Hepatocyte (in vitro differentiated cells): ENCODE measurements around the gene FAM13C. TPM values are rescaled to one million over a fixed set of nuclear protein-coding genes. Genes with fewer than 3 reads are reported as not detected.

Experiments
- DNase-seq: peaks from one replicate; pipeline ENCODE4 v3.0.0-alpha.2; 2016; ENCODE audit warnings: low spot score
- H2AFZ ChIP-seq: fragments of 200-600 bp; sonication (generic); 2 replicates; pipeline ENCODE4 v1.6.0; 2016; ENCODE audit warnings: antibody characterized with exemption, mild to moderate bottlenecking
- H3K27ac ChIP-seq: fragments of 200-600 bp; sonication (generic); 2 replicates; pipeline ENCODE4 v1.5.1; 2016; ENCODE audit warnings: mild to moderate bottlenecking
- H3K27me3 ChIP-seq: fragments of 200-600 bp; sonication (generic); 2 replicates; pipeline ENCODE4 v1.6.1; 2016
- H3K36me3 ChIP-seq: fragments of 200-600 bp; sonication (generic); replicated peaks from 2 replicates; pipeline ENCODE4 v1.5.1; 2016; ENCODE audit warnings: low read depth; ENCODE audit not compliant: insufficient read depth
- H3K4me1 ChIP-seq: fragments of 200-600 bp; sonication (generic); 2 replicates; pipeline ENCODE4 v1.5.1; 2016; ENCODE audit warnings: mild to moderate bottlenecking, moderate library complexity; ENCODE audit not compliant: insufficient read depth
- H3K4me2 ChIP-seq: fragments of 200-600 bp; sonication (generic); 2 replicates; pipeline ENCODE4 v1.6.0; 2016
- H3K4me3 ChIP-seq: fragments of 200-600 bp; sonication (generic); 2 replicates; pipeline ENCODE4 v1.5.1; 2016; ENCODE audit warnings: mild to moderate bottlenecking
- H3K79me2 ChIP-seq: fragments of 200-600 bp; sonication (generic); 2 replicates; pipeline ENCODE4 v1.6.0; 2017; ENCODE audit warnings: mild to moderate bottlenecking
- H3K9me2 ChIP-seq: fragments of 200-600 bp; sonication (generic); replicated peaks from 2 replicates; pipeline ENCODE4 v1.6.0; 2017; ENCODE audit warnings: mild to moderate bottlenecking; ENCODE audit not compliant: insufficient read depth
- H3K9me3 ChIP-seq: fragments of 200-600 bp; sonication (generic); 2 replicates; pipeline ENCODE4 v1.5.1; 2016; ENCODE audit warnings: low read depth, mild to moderate bottlenecking
- H4K20me1 ChIP-seq: fragments of 200-600 bp; sonication (generic); 2 replicates; pipeline ENCODE4 v1.6.0; 2016; ENCODE audit warnings: mild to moderate bottlenecking; ENCODE audit not compliant: insufficient read depth, poor library complexity, severe bottlenecking
- EZH2 ChIP-seq: fragments of 200-600 bp; sonication (generic); IDR thresholded peaks from 2 replicates; pipeline ENCODE4 v1.6.1; 2016; ENCODE audit warnings: antibody characterized with exemption, mild to moderate bottlenecking, borderline replicate concordance
- EZH2phosphoT487 ChIP-seq: fragments of 200-600 bp; sonication (generic); IDR thresholded peaks from one replicate; pipeline ENCODE4 v1.6.1; 2018; ENCODE audit warnings: antibody characterized with exemption, mild to moderate bottlenecking, low read depth, moderate library complexity; ENCODE audit not compliant: unreplicated experiment, severe bottlenecking
- WGBS: methylation state at CpG from one replicate; pipeline ENCODE4 v1.1.6; 2016; ENCODE audit warnings: low lambda C conversion rate; ENCODE audit errors: missing lambda C conversion rate; 5-methylcytosine and 5-hydroxymethylcytosine counted together
- polyA plus RNA-seq: library from polyadenylated mRNA; unstranded; fragments of >200 nt; fragmentation: Nextera tagmentation; extraction: Ambion mirVana; gene quantifications from 2 replicates; pipeline ENCODE4 v1.2.1, GENCODE V29; 2016
- total RNA-seq: library from RNA; depleted of rRNA; stranded (reverse); fragments of >200 nt; gene quantifications from 2 replicates; pipeline ENCODE4 v1.2.3, GENCODE V29; 2014
- TF ChIP-seq, protein P1 (sequence below): fragments of 200-600 bp; sonication (generic); IDR thresholded peaks from 2 replicates; pipeline ENCODE4 v1.5.1; 2016; ENCODE audit warnings: antibody characterized with exemption, mild to moderate bottlenecking; ENCODE audit not compliant: poor library complexity

The FAM13C gene
- total and polyA plus RNA-seq, 2 experiments from 2014 or later, result 2.2 to 3.1 TPM

DNA sequence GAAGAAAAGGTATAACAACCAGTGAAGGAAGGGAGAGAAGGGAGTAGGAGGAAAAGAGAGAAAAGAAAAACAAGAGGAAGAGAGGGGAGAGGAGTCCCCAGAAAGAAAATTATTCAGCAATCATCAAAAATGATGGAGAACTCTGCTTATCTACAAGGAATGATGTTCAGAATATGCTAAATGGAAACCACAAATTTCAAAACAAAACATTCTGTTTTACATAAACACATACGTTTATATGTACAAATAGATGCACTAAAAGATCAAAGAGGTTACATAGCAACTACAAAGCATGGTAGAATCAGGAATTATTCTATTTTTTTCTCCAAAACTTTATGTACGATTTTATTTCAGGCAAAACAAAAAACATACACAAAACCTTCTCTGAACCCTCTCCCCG lies 91.9 kb downstream of the FAM13C start:
- Histone ChIP-seq H3K4me2 (no peak overlapping the region), H2AFZ (no peak overlapping the region), H3K9me3 (no peaks in the 10 kb centered on the region), H3K27ac (no peak overlapping the region), H3K9me2 (no peaks in the 10 kb centered on the region), H3K4me3 (no peak overlapping the region), H4K20me1 (no peaks in the 10 kb centered on the region), H3K27me3 (no peaks in the 10 kb centered on the region), H3K79me2 (no peaks in the 10 kb centered on the region), H3K36me3 (no peaks in the 10 kb centered on the region), H3K4me1 (no peaks in the 10 kb centered on the region)
- TF ChIP-seq, protein P1, sequence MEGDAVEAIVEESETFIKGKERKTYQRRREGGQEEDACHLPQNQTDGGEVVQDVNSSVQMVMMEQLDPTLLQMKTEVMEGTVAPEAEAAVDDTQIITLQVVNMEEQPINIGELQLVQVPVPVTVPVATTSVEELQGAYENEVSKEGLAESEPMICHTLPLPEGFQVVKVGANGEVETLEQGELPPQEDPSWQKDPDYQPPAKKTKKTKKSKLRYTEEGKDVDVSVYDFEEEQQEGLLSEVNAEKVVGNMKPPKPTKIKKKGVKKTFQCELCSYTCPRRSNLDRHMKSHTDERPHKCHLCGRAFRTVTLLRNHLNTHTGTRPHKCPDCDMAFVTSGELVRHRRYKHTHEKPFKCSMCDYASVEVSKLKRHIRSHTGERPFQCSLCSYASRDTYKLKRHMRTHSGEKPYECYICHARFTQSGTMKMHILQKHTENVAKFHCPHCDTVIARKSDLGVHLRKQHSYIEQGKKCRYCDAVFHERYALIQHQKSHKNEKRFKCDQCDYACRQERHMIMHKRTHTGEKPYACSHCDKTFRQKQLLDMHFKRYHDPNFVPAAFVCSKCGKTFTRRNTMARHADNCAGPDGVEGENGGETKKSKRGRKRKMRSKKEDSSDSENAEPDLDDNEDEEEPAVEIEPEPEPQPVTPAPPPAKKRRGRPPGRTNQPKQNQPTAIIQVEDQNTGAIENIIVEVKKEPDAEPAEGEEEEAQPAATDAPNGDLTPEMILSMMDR, result no peak
- no peak for TF ChIP-seq EZH2phosphoT487
- no peak for TF ChIP-seq EZH2
- WGBS, result 77% methylated on average over 3 of the region's 3 CpGs
- DNase-seq, result no peak

DNA sequence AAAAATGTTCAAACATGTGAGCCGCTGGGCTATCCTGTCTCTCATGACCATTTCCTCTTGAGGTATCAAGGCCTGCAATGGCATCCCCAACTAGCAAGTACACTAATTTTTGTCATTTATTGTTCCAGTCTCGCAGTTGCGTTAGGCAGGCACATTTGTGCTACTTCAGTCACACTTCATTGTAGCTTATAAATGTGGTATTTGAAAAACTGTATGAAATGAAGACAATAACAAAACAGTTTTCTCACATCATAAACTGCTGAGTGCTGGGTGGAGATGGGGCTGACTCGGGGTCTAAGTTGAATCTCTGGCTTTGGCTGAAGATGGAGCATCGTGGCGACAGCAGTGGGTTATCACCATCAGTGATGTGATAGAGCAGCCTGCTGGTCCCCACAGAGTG lies 92.7 kb downstream of the FAM13C start:
- no peaks in the 10 kb centered on the region for H3K36me3 ChIP-seq
- no peak for DNase-seq
- TF ChIP-seq, protein P1, result no peak
- TF ChIP-seq EZH2phosphoT487 (no peak), EZH2 (no peak)
- H3K79me2 ChIP-seq, result no peaks in the 10 kb centered on the region
- H4K20me1 ChIP-seq, result no peaks in the 10 kb centered on the region
- H3K4me2 ChIP-seq, result no peak overlapping the region
- H2AFZ ChIP-seq, result no peak overlapping the region
- H3K9me3 ChIP-seq, result no peaks in the 10 kb centered on the region
- no peak overlapping the region for H3K27ac ChIP-seq
- H3K4me3 ChIP-seq, result no peak overlapping the region
- no peaks in the 10 kb centered on the region for H3K4me1 ChIP-seq
- no peaks in the 10 kb centered on the region for H3K27me3 ChIP-seq
- 88% methylated on average over 6 of the region's 6 CpGs for WGBS
- no peaks in the 10 kb centered on the region for H3K9me2 ChIP-seq

DNA sequence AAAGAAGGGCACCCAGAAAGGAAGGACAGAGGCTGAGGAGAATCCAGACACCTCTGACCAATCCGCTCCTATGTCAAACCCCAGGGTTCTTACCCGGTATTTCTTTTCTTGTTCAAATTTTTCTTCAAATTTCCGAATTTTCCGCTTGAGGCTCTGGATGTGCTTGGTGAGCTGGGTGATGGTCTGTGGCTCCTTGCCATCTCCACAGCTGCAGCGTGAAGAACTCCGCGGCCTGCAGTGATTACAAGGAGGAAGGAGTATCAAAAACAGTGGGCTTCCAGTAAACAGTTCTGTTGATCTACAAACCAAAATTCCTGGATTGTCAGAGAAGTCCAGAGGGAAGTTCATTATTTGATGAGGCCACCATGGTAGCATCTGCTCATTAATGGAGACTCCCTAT lies 93.9 kb downstream of the FAM13C start:
- WGBS, result 94% methylated on average over 7 of the region's 7 CpGs
- Histone ChIP-seq H3K27me3 (no peaks in the 10 kb centered on the region), H3K9me3 (no peaks in the 10 kb centered on the region), H3K36me3 (no peaks in the 10 kb centered on the region), H3K4me2 (no peak overlapping the region), H4K20me1 (no peaks in the 10 kb centered on the region), H3K27ac (no peak overlapping the region), H3K4me3 (no peak overlapping the region), H3K9me2 (no peaks in the 10 kb centered on the region), H3K79me2 (no peaks in the 10 kb centered on the region), H3K4me1 (no peaks in the 10 kb centered on the region), H2AFZ (no peak overlapping the region)
- no peak for DNase-seq
- TF ChIP-seq EZH2phosphoT487 (no peak), EZH2 (no peak)
- TF ChIP-seq, protein P1, result no peak

DNA sequence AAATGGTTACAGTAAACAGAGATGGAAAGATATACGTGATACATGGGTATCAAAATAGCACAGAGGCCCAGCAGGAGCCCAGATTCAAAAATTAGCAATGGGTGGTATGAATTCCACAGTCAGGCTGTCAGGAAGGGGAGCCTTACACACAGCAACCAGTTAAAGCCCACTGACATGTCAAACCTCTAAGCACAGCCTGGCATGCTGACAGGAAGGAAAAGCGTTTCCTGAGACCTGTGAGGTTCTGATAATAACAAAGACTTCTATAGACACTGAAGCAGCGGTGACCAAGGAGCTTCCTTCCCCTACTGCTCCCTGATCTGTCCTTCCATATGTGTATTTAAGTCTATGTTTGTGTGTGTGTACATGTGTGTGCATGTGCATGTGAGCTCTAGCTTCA lies 96.0 kb downstream of the FAM13C start:
- Histone ChIP-seq H3K4me1 (no peaks in the 10 kb centered on the region), H3K27ac (no peak overlapping the region), H2AFZ (no peak overlapping the region), H3K79me2 (no peaks in the 10 kb centered on the region), H3K36me3 (no peaks in the 10 kb centered on the region), H3K27me3 (no peaks in the 10 kb centered on the region), H4K20me1 (no peaks in the 10 kb centered on the region), H3K4me3 (no peak overlapping the region), H3K9me2 (no peaks in the 10 kb centered on the region), H3K9me3 (no peaks in the 10 kb centered on the region), H3K4me2 (no peak overlapping the region)
- 72% methylated on average over 3 of the region's 3 CpGs for WGBS
- DNase-seq, result no peak
- no peak for TF ChIP-seq EZH2
- TF ChIP-seq, protein P1, result no peak
- TF ChIP-seq EZH2phosphoT487, result no peak
